Astrocyte (in vitro differentiated cells and primary cell): ENCODE measurements around the gene KIF26B. TPM values are rescaled to one million over a fixed set of nuclear protein-coding genes. Genes with fewer than 3 reads are reported as not detected.

Experiments used
- DNase-seq: peaks from one replicate; pipeline ENCODE4 v3.0.0-alpha.2; 2010; ENCODE audit warnings: low read depth
- FAIRE-seq: peaks from 2 replicates; lab custom pipeline; 2011; peaks lifted over from hg19 to GRCh38; lab: Jason Lieb, UNC
- H2AFZ ChIP-seq: 2 replicates; pipeline ENCODE4 v1.6.0; 2012; ENCODE audit warnings: low read depth, low read length, inconsistent platforms
- H3K27ac ChIP-seq: 2 replicates; pipeline ENCODE4 v1.5.1; 2011; ENCODE audit warnings: low read depth, low read length, inconsistent platforms
- H3K27me3 ChIP-seq: 2 replicates; pipeline ENCODE4 v1.6.0; 2011; ENCODE audit warnings: low read length, inconsistent platforms; ENCODE audit not compliant: insufficient read depth
- H3K36me3 ChIP-seq: 2 replicates; pipeline ENCODE4 v1.5.1; 2011; ENCODE audit warnings: low read length, inconsistent platforms; ENCODE audit not compliant: insufficient read depth
- H3K4me1 ChIP-seq: 2 replicates; pipeline ENCODE4 v1.5.1; 2011; ENCODE audit warnings: low read length, inconsistent platforms; ENCODE audit not compliant: insufficient read depth
- H3K4me2 ChIP-seq: 2 replicates; pipeline ENCODE4 v1.6.0; 2012; ENCODE audit warnings: low read length, inconsistent platforms
- H3K4me3 ChIP-seq: 2 replicates; pipeline ENCODE4 v1.5.1; 2011; ENCODE audit warnings: low read depth, mild to moderate bottlenecking, low read length, inconsistent platforms; ENCODE audit not compliant: insufficient read depth
- H3K79me2 ChIP-seq: 2 replicates; pipeline ENCODE4 v1.6.0; 2012; ENCODE audit warnings: mild to moderate bottlenecking, low read length, inconsistent platforms; ENCODE audit not compliant: insufficient read depth
- H3K9ac ChIP-seq: 2 replicates; pipeline ENCODE4 v1.6.0; 2012; ENCODE audit warnings: mild to moderate bottlenecking, low read length, inconsistent platforms
- H3K9me3 ChIP-seq: 2 replicates; pipeline ENCODE4 v1.5.1; 2012; ENCODE audit warnings: low read depth, mild to moderate bottlenecking, low read length, inconsistent platforms; ENCODE audit not compliant: insufficient read depth
- H4K20me1 ChIP-seq: 2 replicates; pipeline ENCODE4 v1.6.0; 2012; ENCODE audit warnings: low read length, inconsistent platforms; ENCODE audit not compliant: insufficient read depth
- H3K27ac Mint-ChIP-seq: one replicate; pipeline ENCODE4 v1.8.0; 2021; ENCODE audit warnings: mild to moderate bottlenecking, mixed read lengths; ENCODE audit not compliant: unreplicated experiment
- H3K27me3 Mint-ChIP-seq: one replicate; pipeline ENCODE4 v1.8.0; 2021; ENCODE audit warnings: low read depth, mixed read lengths; ENCODE audit not compliant: unreplicated experiment
- H3K36me3 Mint-ChIP-seq: one replicate; pipeline ENCODE4 v1.8.0; 2021; ENCODE audit warnings: low read depth, mixed read lengths; ENCODE audit not compliant: unreplicated experiment
- H3K4me1 Mint-ChIP-seq: one replicate; pipeline ENCODE4 v1.8.0; 2021; ENCODE audit warnings: low read depth, mixed read lengths; ENCODE audit not compliant: unreplicated experiment
- H3K4me3 Mint-ChIP-seq: one replicate; pipeline ENCODE4 v1.8.0; 2021; ENCODE audit warnings: mild to moderate bottlenecking, moderate library complexity, mixed read lengths; ENCODE audit not compliant: unreplicated experiment
- H3K9me3 Mint-ChIP-seq: one replicate; pipeline ENCODE4 v1.8.0; 2021; ENCODE audit warnings: mild to moderate bottlenecking, mixed read lengths; ENCODE audit not compliant: unreplicated experiment
- EZH2 ChIP-seq: IDR thresholded peaks from 2 replicates; pipeline ENCODE4 v1.6.1; 2012; ENCODE audit warnings: mild to moderate bottlenecking, low read length, inconsistent platforms; ENCODE audit not compliant: insufficient read depth
- total RNA-seq: library from RNA; stranded (reverse); gene quantifications from 2 replicates; pipeline ENCODE4 v1.2.1, GENCODE V29; 2021
- TF ChIP-seq, protein P1 (sequence below): IDR thresholded peaks from 2 replicates; pipeline ENCODE4 v1.5.1; 2011; ENCODE audit warnings: low read depth, mild to moderate bottlenecking, inconsistent platforms, low read length, moderate library complexity; ENCODE audit not compliant: insufficient read depth

KIF26B gene
- total RNA-seq, 1 donor from 2014 or later: 6.8 TPM

- no peaks in the 10 kb centered on the region for H3K27me3 ChIP-seq
- peaks cover 15% of the 10 kb centered on the region for H3K27me3 Mint-ChIP-seq
- TF ChIP-seq, protein P1, sequence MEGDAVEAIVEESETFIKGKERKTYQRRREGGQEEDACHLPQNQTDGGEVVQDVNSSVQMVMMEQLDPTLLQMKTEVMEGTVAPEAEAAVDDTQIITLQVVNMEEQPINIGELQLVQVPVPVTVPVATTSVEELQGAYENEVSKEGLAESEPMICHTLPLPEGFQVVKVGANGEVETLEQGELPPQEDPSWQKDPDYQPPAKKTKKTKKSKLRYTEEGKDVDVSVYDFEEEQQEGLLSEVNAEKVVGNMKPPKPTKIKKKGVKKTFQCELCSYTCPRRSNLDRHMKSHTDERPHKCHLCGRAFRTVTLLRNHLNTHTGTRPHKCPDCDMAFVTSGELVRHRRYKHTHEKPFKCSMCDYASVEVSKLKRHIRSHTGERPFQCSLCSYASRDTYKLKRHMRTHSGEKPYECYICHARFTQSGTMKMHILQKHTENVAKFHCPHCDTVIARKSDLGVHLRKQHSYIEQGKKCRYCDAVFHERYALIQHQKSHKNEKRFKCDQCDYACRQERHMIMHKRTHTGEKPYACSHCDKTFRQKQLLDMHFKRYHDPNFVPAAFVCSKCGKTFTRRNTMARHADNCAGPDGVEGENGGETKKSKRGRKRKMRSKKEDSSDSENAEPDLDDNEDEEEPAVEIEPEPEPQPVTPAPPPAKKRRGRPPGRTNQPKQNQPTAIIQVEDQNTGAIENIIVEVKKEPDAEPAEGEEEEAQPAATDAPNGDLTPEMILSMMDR: no peak
- no peak for TF ChIP-seq EZH2
- no peak overlapping the region for H3K9ac ChIP-seq
- no peaks in the 10 kb centered on the region for H4K20me1 ChIP-seq
- H3K36me3 ChIP-seq: no peaks in the 10 kb centered on the region
- FAIRE-seq (no peak), DNase-seq (no peak)
- no peak overlapping the region for H3K27ac Mint-ChIP-seq
- H3K4me3 ChIP-seq: no peak overlapping the region
- no peak overlapping the region for H3K27ac ChIP-seq
- no peaks in the 10 kb centered on the region for H3K9me3 ChIP-seq
- H2AFZ ChIP-seq: no peak overlapping the region
- H3K79me2 ChIP-seq: no peaks in the 10 kb centered on the region
- no peaks in the 10 kb centered on the region for H3K4me1 ChIP-seq
- peaks cover 5% of the 10 kb centered on the region for H3K36me3 Mint-ChIP-seq
- H3K4me1 Mint-ChIP-seq: no peaks in the 10 kb centered on the region
- no peaks in the 10 kb centered on the region for H3K9me3 Mint-ChIP-seq
- no peak overlapping the region for H3K4me2 ChIP-seq
- H3K4me3 Mint-ChIP-seq: no peak overlapping the region
Measured at GRCh38 chr1:245550720-245551043, 395.9 kb downstream of the KIF26B start.

- DNase-seq: no peak
- Histone ChIP-seq H3K4me2 (no peak overlapping the region), H4K20me1 (no peaks in the 10 kb centered on the region), H3K79me2 (no peaks in the 10 kb centered on the region), H3K27me3 (no peaks in the 10 kb centered on the region), H3K27ac (no peak overlapping the region), H3K4me3 (no peak overlapping the region), H3K36me3 (no peaks in the 10 kb centered on the region), H3K9me3 (no peaks in the 10 kb centered on the region), H3K9ac (no peak overlapping the region), H3K4me1 (no peaks in the 10 kb centered on the region), H2AFZ (no peak overlapping the region)
- H3K36me3 Mint-ChIP-seq: peaks cover 6% of the 10 kb centered on the region
- FAIRE-seq: no peak
- no peaks in the 10 kb centered on the region for H3K4me1 Mint-ChIP-seq
- peaks cover 20% of the 10 kb centered on the region for H3K27me3 Mint-ChIP-seq
- TF ChIP-seq, protein P1: no peak
- no peak for TF ChIP-seq EZH2
- no peaks in the 10 kb centered on the region for H3K9me3 Mint-ChIP-seq
- no peak overlapping the region for H3K27ac Mint-ChIP-seq
- no peak overlapping the region for H3K4me3 Mint-ChIP-seq
Measured at GRCh38 chr1:245551536-245551935, 396.8 kb downstream of the KIF26B start.

DNA sequence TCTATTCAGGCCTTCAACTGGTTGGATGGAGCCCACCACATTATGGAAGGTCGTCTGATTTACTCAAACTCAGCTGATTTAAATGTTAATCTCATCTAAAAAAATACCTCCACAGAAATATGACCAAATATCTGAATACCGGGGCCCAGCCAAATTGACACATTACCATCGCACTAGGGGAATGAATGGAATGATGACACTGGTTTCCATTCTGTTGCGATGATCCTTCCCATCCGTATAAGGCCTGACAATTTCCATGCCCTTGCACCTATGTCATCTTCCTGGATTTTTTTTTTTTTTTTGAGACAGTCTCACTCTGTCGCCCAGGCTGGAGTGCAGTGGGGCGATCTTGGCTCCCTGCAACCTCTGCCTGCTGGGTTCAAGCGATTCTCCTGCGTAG lies 397.5 kb downstream of the KIF26B start:
- Histone ChIP-seq H3K36me3 (no peaks in the 10 kb centered on the region), H3K9me3 (no peaks in the 10 kb centered on the region), H3K4me2 (no peak overlapping the region), H3K4me1 (no peaks in the 10 kb centered on the region), H3K4me3 (no peak overlapping the region), H3K79me2 (no peaks in the 10 kb centered on the region), H2AFZ (no peak overlapping the region), H3K27me3 (no peaks in the 10 kb centered on the region), H3K9ac (no peak overlapping the region), H3K27ac (no peak overlapping the region), H4K20me1 (no peaks in the 10 kb centered on the region)
- no peak for FAIRE-seq
- DNase-seq: no peak
- TF ChIP-seq, protein P1: no peak
- no peak for TF ChIP-seq EZH2
- no peaks in the 10 kb centered on the region for H3K9me3 Mint-ChIP-seq
- H3K4me1 Mint-ChIP-seq: no peaks in the 10 kb centered on the region
- peaks cover 11% of the 10 kb centered on the region for H3K36me3 Mint-ChIP-seq
- H3K27me3 Mint-ChIP-seq: peaks cover 20% of the 10 kb centered on the region
- no peak overlapping the region for H3K4me3 Mint-ChIP-seq
- H3K27ac Mint-ChIP-seq: no peak overlapping the region
